GM23338 (cell line): Measurements from ENCODE around the gene RSBN1L. TPM values are rescaled to one million over a fixed set of nuclear protein-coding genes. Genes with fewer than 3 reads are reported as not detected.

Experiments
- ATAC-seq: fragments of 200-7000 bp; cut with Tn5 transposase; 3 replicates; pipeline ENCODE4 v1.9.1; 2020
- DNase-seq: peaks from one replicate; pipeline ENCODE4 v3.0.0-alpha.2; 2015; ENCODE audit warnings: low spot score
- H2AFZ ChIP-seq: fragments of 200-600 bp; sonication (generic); 2 replicates; pipeline ENCODE4 v1.8.0; 2016; ENCODE audit warnings: antibody characterized with exemption, mild to moderate bottlenecking, moderate library complexity
- H3F3A ChIP-seq: fragments of 200-600 bp; sonication (generic); replicated peaks from 2 replicates; pipeline ENCODE4 v1.8.0; 2017; ENCODE audit warnings: antibody characterized with exemption, mixed run types, low read depth
- H3K27ac ChIP-seq: fragments of 200-600 bp; sonication (generic); 2 replicates; pipeline ENCODE4 v1.6.1; 2016; ENCODE audit warnings: low read depth
- H3K27me3 ChIP-seq: fragments of 200-600 bp; sonication (generic); 2 replicates; pipeline ENCODE4 v1.8.0; 2016; ENCODE audit warnings: mild to moderate bottlenecking, mixed run types, moderate library complexity; ENCODE audit not compliant: insufficient read depth
- H3K36me3 ChIP-seq: fragments of 200-600 bp; sonication (generic); 2 replicates; pipeline ENCODE4 v1.8.0; 2016; ENCODE audit warnings: mild to moderate bottlenecking; ENCODE audit not compliant: insufficient read depth
- H3K4me1 ChIP-seq: fragments of 200-600 bp; sonication (generic); 2 replicates; pipeline ENCODE4 v1.8.0; 2016; ENCODE audit warnings: mild to moderate bottlenecking, moderate library complexity; ENCODE audit not compliant: insufficient read depth
- H3K4me2 ChIP-seq: fragments of 200-600 bp; sonication (generic); 2 replicates; pipeline ENCODE4 v1.7.1; 2017; ENCODE audit warnings: mixed run types
- H3K4me3 ChIP-seq: fragments of 200-600 bp; sonication (generic); 2 replicates; pipeline ENCODE4 v1.6.1; 2016; ENCODE audit warnings: mixed run types
- H3K79me2 ChIP-seq: fragments of 200-600 bp; sonication (generic); replicated peaks from 2 replicates; pipeline ENCODE4 v1.8.0; 2017; ENCODE audit warnings: mild to moderate bottlenecking; ENCODE audit not compliant: insufficient read depth
- H3K9me2 ChIP-seq: fragments of 200-600 bp; sonication (generic); 2 replicates; pipeline ENCODE4 v1.8.0; 2017; ENCODE audit not compliant: insufficient read depth
- H4K20me1 ChIP-seq: fragments of 200-600 bp; sonication (generic); replicated peaks from 2 replicates; pipeline ENCODE4 v1.8.0; 2017; ENCODE audit warnings: mild to moderate bottlenecking; ENCODE audit not compliant: insufficient read depth
- H3K27ac Mint-ChIP-seq: 2 replicates; pipeline ENCODE4 v1.8.0; 2020; ENCODE audit warnings: inconsistent platforms, mild to moderate bottlenecking, moderate library complexity, mixed read lengths
- H3K27me3 Mint-ChIP-seq: 3 replicates; pipeline ENCODE4 v1.8.0; 2022; ENCODE audit warnings: low read depth, mild to moderate bottlenecking, moderate library complexity, mixed read lengths, inconsistent platforms; ENCODE audit not compliant: insufficient read depth, poor library complexity
- H3K36me3 Mint-ChIP-seq: 3 replicates; pipeline ENCODE4 v1.8.0; 2021; ENCODE audit warnings: low read depth, mild to moderate bottlenecking, inconsistent platforms, moderate library complexity, mixed read lengths
- H3K4me1 Mint-ChIP-seq: 3 replicates; pipeline ENCODE4 v1.8.0; 2020; ENCODE audit warnings: mild to moderate bottlenecking, inconsistent platforms, mixed read lengths
- H3K4me3 Mint-ChIP-seq: 3 replicates; pipeline ENCODE4 v1.8.0; 2021; ENCODE audit warnings: moderate library complexity, mild to moderate bottlenecking, inconsistent platforms, mixed read lengths
- H3K9me3 Mint-ChIP-seq: 3 replicates; pipeline ENCODE4 v1.8.0; 2020; ENCODE audit warnings: moderate library complexity, mild to moderate bottlenecking, inconsistent platforms, mixed read lengths
- CTCF ChIP-seq, 2 experiments: fragments of 200-600 bp in 1 of 2; sonication (generic) in 1 of 2; conservative IDR thresholded peaks; 2 replicates each; pipeline versions ENCODE4 v1.5.1 to v1.6.1; 2016 to 2017; ENCODE audit warnings: antibody characterized with exemption in 2 of 2, low read depth in 2 of 2, mild to moderate bottlenecking in 2 of 2, moderate library complexity in 1 of 2
- ETS1 ChIP-seq: IDR thresholded peaks from 2 replicates; pipeline ENCODE4 v1.6.1; 2016; ENCODE audit warnings: antibody characterized with exemption
- JUNB ChIP-seq: IDR thresholded peaks from one replicate; pipeline ENCODE4 v1.6.1; 2016; ENCODE audit warnings: antibody characterized with exemption; ENCODE audit not compliant: unreplicated experiment
- NANOG ChIP-seq: IDR thresholded peaks from 2 replicates; pipeline ENCODE4 v1.6.1; 2016; ENCODE audit warnings: antibody characterized with exemption, borderline replicate concordance
- POLR2AphosphoS5 ChIP-seq: IDR thresholded peaks from 2 replicates; pipeline ENCODE4 v1.6.1; 2016; ENCODE audit warnings: antibody characterized with exemption, low read depth
- REST ChIP-seq: IDR thresholded peaks from one replicate; pipeline ENCODE4 v1.6.1; 2018; ENCODE audit warnings: antibody characterized with exemption; ENCODE audit not compliant: unreplicated experiment
- ZNF114 ChIP-seq: fragments of 250-450 bp; sonication (Bioruptor Pico); IDR thresholded peaks from 2 replicates; pipeline ENCODE4 v1.5.0; 2020; ENCODE audit warnings: mild to moderate bottlenecking, moderate library complexity
- polyA plus RNA-seq: library from polyadenylated mRNA; unstranded; fragments of >200 nt; fragmentation: Nextera tagmentation; extraction: Ambion mirVana; gene quantifications from 2 replicates; pipeline ENCODE4 v1.2.1, GENCODE V29; 2016
- total RNA-seq: library from RNA; depleted of rRNA; stranded (reverse); fragments of >200 nt; shearing (Covaris generic); gene quantifications from 2 replicates; pipeline ENCODE4 v1.2.3, GENCODE V29; 2014

Gene RSBN1L
- total and polyA plus RNA-seq, 2 experiments from 2014 or later: 9.7 to 19.7 TPM

GRCh38 chr7:77693830-77694583 is 2.3 kb upstream of the RSBN1L start:
- H3K27ac ChIP-seq: 0 out of 2 replicates have a peak overlapping the region, but pooled peaks have one; percentile 2
- H3K36me3 Mint-ChIP-seq: peaks cover 22% of the 10 kb centered on the region; the same call in 2 of the 3 replicates
- peaks cover 91% of the 10 kb centered on the region for H3K79me2 ChIP-seq

More at GRCh38 chr7:77693830-77694583, 2.3 kb upstream of the RSBN1L start:
- Histone ChIP-seq H3K9me2 (no peaks in the 10 kb centered on the region), H3K27me3 (no peaks in the 10 kb centered on the region), H3K4me2 (peak overlapping the region; percentile 72), H2AFZ (no peak overlapping the region), H3F3A (no peaks in the 10 kb centered on the region), H4K20me1 (peaks cover 27% of the 10 kb centered on the region), H3K36me3 (0 out of 2 replicates have a peak, but pooled peaks cover 4% of the 10 kb centered on the region), H3K4me3 (peak overlapping the region; percentile 98), H3K4me1 (peaks cover 29% of the 10 kb centered on the region)
- no peak overlapping the region for H3K27ac Mint-ChIP-seq
- peaks cover 31% of the 10 kb centered on the region for H3K4me1 Mint-ChIP-seq
- H3K4me3 Mint-ChIP-seq: peak overlapping the region; percentile 53
- TF ChIP-seq ETS1: no peak
- TF ChIP-seq ZNF114 (CRISPR knock-in tag): no peak
- TF ChIP-seq REST: no peak
- no peak for TF ChIP-seq NANOG
- no peak for TF ChIP-seq CTCF (conservative IDR thresholded peaks at IDR 0.05; ENCODE audit: low read depth in 2 of 2)
- TF ChIP-seq POLR2AphosphoS5: no peak
- TF ChIP-seq JUNB: no peak
- ATAC-seq: no peak
- H3K9me3 Mint-ChIP-seq: no peaks in the 10 kb centered on the region
- peaks cover 6% of the 10 kb centered on the region for H3K27me3 Mint-ChIP-seq
- no peak for DNase-seq
